PC-3 (cell line): ENCODE measurements around the gene RRBP1.

Experiments
- CTCF ChIP-seq: fragments of 300-600 bp; sonication (generic); conservative IDR thresholded peaks from 2 replicates; pipeline ENCODE4 v1.5.1; 2017; ENCODE audit warnings: antibody characterized with exemption, low read depth, mild to moderate bottlenecking, low read length
- EZH2 ChIP-seq: fragments of 300-600 bp; sonication (generic); IDR thresholded peaks from one replicate; pipeline ENCODE4 v1.6.1; 2017; ENCODE audit warnings: antibody characterized with exemption, mild to moderate bottlenecking, low read length; ENCODE audit not compliant: unreplicated experiment
- EZH2phosphoT487 ChIP-seq: fragments of 300-600 bp; sonication (generic); IDR thresholded peaks from 2 replicates; pipeline ENCODE4 v1.6.1; 2018; ENCODE audit warnings: mild to moderate bottlenecking, antibody characterized with exemption, low read length, borderline replicate concordance

- TF ChIP-seq EZH2phosphoT487 (no peak), CTCF (no peak), EZH2 (no peak)
Observed at GRCh38 chr20:17645546-17646208, 36.4 kb downstream of the RRBP1 start.
